Keratinocyte (primary cell): Measurements from ENCODE around the gene ACTR1B. TPM values are rescaled to one million over a fixed set of nuclear protein-coding genes. Genes with fewer than 3 reads are reported as not detected.

Source experiments
- DNase-seq: peaks from one replicate; pipeline ENCODE4 v3.0.0-alpha.2; 2011; ENCODE audit warnings: low read depth, missing footprints, low spot score
- FAIRE-seq: peaks from 2 replicates; lab custom pipeline; 2011; peaks lifted over from hg19 to GRCh38; lab: Jason Lieb, UNC
- H2AFZ ChIP-seq: 2 replicates; pipeline ENCODE4 v1.6.0; 2012; ENCODE audit warnings: low read length, control low read depth, inconsistent platforms; ENCODE audit not compliant: control insufficient read depth
- H3K27ac ChIP-seq: 2 replicates; pipeline ENCODE4 v1.5.1; 2011; ENCODE audit warnings: low read length; ENCODE audit not compliant: control insufficient read depth, insufficient read depth
- H3K27me3 ChIP-seq: 3 replicates; pipeline ENCODE4 v1.6.0; 2011; ENCODE audit warnings: low read length; ENCODE audit not compliant: control insufficient read depth, insufficient read depth; ENCODE audit errors: extremely low read depth
- H3K36me3 ChIP-seq, 2 experiments: 2 replicates in 1 of 2; 3 replicates in 1 of 2; pipeline ENCODE4 v1.5.1; 2011; ENCODE audit warnings: low read length in 2 of 2, mild to moderate bottlenecking in 1 of 2; ENCODE audit not compliant: control insufficient read depth in 2 of 2, insufficient read depth in 2 of 2; ENCODE audit errors: extremely low read depth in 1 of 2
- H3K4me1 ChIP-seq: 3 replicates; pipeline ENCODE4 v1.5.1; 2011; ENCODE audit warnings: low read length; ENCODE audit not compliant: control insufficient read depth, insufficient read depth; ENCODE audit errors: extremely low read depth
- H3K4me2 ChIP-seq: 3 replicates; pipeline ENCODE4 v1.6.0; 2011; ENCODE audit warnings: low read depth, low read length; ENCODE audit not compliant: control insufficient read depth, insufficient read depth; ENCODE audit errors: extremely low read depth
- H3K4me3 ChIP-seq, 3 experiments: fragments of 200-600 bp in 1 of 3; sonication (generic) in 1 of 3; 2 replicates in 2 of 3; 3 replicates in 1 of 3; pipeline ENCODE4 v1.5.1; 2011 to 2016; ENCODE audit warnings: low read length in 3 of 3, mild to moderate bottlenecking in 3 of 3, control low read depth in 2 of 3, inconsistent platforms in 1 of 3, low read depth in 1 of 3, mixed read lengths in 1 of 3, mixed run types in 1 of 3, moderate library complexity in 1 of 3; ENCODE audit not compliant: control insufficient read depth in 2 of 3, insufficient read depth in 2 of 3; ENCODE audit errors: extremely low read depth in 1 of 3
- H3K79me2 ChIP-seq: 2 replicates; pipeline ENCODE4 v1.6.0; 2012; ENCODE audit warnings: low read length; ENCODE audit not compliant: control insufficient read depth, insufficient read depth
- H3K9ac ChIP-seq: 3 replicates; pipeline ENCODE4 v1.6.0; 2011; ENCODE audit warnings: low read length; ENCODE audit not compliant: control insufficient read depth, insufficient read depth; ENCODE audit errors: extremely low read depth
- H3K9me1 ChIP-seq: 3 replicates; pipeline ENCODE4 v1.6.0; 2011; ENCODE audit warnings: low read length; ENCODE audit not compliant: control insufficient read depth, insufficient read depth; ENCODE audit errors: extremely low read depth
- H3K9me3 ChIP-seq: 2 replicates; pipeline ENCODE4 v1.5.1; 2012; ENCODE audit warnings: low read depth, low read length; ENCODE audit not compliant: control insufficient read depth
- H4K20me1 ChIP-seq: 3 replicates; pipeline ENCODE4 v1.6.0; 2011; ENCODE audit warnings: low read length; ENCODE audit not compliant: control insufficient read depth, insufficient read depth; ENCODE audit errors: extremely low read depth
- CTCF ChIP-seq, 3 experiments: IDR thresholded peaks in 1 of 3; conservative IDR thresholded peaks in 1 of 3; optimal IDR thresholded peaks in 1 of 3; 2 replicates in 2 of 3; 3 replicates in 1 of 3; pipeline versions ENCODE3 to v1.5.1; 2011; ENCODE audit warnings: low read length in 3 of 3, mild to moderate bottlenecking in 3 of 3, moderate library complexity in 2 of 3, control low read depth in 1 of 3, inconsistent platforms in 1 of 3; ENCODE audit not compliant: insufficient read depth in 2 of 3; ENCODE audit errors: extremely low read depth in 1 of 3
- EZH2 ChIP-seq: IDR thresholded peaks from one replicate; pipeline ENCODE4 v1.6.1; 2012; ENCODE audit warnings: inconsistent platforms, mild to moderate bottlenecking, low read length, moderate library complexity
- dilution Hi-C: fragments of 300-500 bp; cut with MboI; formaldehyde crosslinking; loops from one replicate; pipeline ENCODE4 v1.7.0; 2020; ENCODE audit warnings: low sequenced_read_pairs; ENCODE audit not compliant: extremely low pct_ligation_motif_present
- polyA plus RNA-seq, 5 experiments: library from polyadenylated mRNA; depleted of rRNA in 3 of 5; stranded (reverse) in 3 of 5; stranded (forward) in 1 of 5; unstranded in 1 of 5; fragments of >200 nt; gene quantifications; 1 replicate in 1 of 5; 2 replicates in 3 of 5; 3 replicates in 1 of 5; pipeline versions ENCODE4 v1.2.1 to v1.2.3, GENCODE V29; 2011 to 2012; ENCODE audit warnings: missing spikeins in 2 of 5, low read depth in 1 of 5, low replicate concordance in 1 of 5

ACTR1B gene
- polyA plus RNA-seq, 1 donor (not counting 4 experiments of a cell fraction or from before 2014, with no cell fraction given), result 20.6 TPM

DNA sequence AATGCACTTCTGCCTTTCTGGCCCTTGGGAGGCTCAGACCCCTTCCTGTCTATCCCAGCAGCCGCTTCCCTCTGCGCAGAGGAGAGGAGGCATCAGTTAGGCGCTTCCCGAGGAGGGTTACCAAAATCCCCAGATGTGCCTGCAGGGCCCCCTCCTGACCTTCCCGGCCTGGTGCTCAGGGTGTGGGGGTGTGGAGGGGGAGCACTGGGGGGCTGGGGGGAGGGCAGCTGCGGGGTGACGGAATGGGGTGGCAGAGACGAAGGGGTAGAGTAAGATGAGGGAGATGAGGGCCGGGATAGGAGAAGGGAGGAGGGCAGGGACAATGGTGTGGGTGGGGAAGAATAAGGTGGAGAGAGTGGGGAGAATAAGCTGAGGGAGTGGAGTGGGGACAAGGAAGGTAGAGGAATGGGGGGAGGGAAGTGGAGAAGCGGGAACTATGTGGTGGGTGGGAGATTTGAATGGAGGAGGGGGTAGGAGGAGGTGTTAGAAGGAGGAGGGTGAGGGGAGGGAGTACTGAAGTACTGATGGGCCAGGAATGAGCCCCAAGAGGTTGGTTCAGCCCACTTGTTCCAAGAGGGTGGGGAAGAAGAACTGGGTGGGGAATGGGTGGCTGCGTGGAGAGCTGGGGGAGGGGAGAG, 43.0 kb upstream of the ACTR1B start:
- DNase-seq (no peak), FAIRE-seq (no peak)
- Histone ChIP-seq H3K36me3 (no peaks in the 10 kb centered on the region), H3K4me2 (no peak overlapping the region), H3K9me3 (no peaks in the 10 kb centered on the region), H3K9me1 (no peaks in the 10 kb centered on the region), H3K27me3 (peaks cover 4% of the 10 kb centered on the region), H3K27ac (no peak overlapping the region), H2AFZ (no peak overlapping the region), H3K9ac (no peak overlapping the region), H3K4me3 (no peak overlapping the region), H3K79me2 (no peaks in the 10 kb centered on the region), H4K20me1 (no peaks in the 10 kb centered on the region), H3K4me1 (no peaks in the 10 kb centered on the region)
- no peak for TF ChIP-seq EZH2
- TF ChIP-seq CTCF (optimal IDR thresholded peaks at IDR 0.05 in 1 of 3, IDR thresholded peaks at IDR 0.05 in 1 of 3, conservative IDR thresholded peaks at IDR 0.05 in 1 of 3; ENCODE audit: extremely low read depth in 1 of 3, insufficient read depth in 2 of 3, low read length in 3 of 3), result no peak
- dilution Hi-C loops, result no loop called here

GRCh38 chr2:97706112-97706511, 42.3 kb upstream of the ACTR1B start:
- FAIRE-seq (no peak), DNase-seq (no peak)
- no peak overlapping the region for H3K4me2 ChIP-seq
- no peak overlapping the region for H2AFZ ChIP-seq
- dilution Hi-C loops, result no loop called here
- no peak overlapping the region for H3K9ac ChIP-seq
- H4K20me1 ChIP-seq, result no peaks in the 10 kb centered on the region
- no peaks in the 10 kb centered on the region for H3K4me1 ChIP-seq
- no peaks in the 10 kb centered on the region for H3K79me2 ChIP-seq
- no peak overlapping the region for H3K4me3 ChIP-seq
- no peaks in the 10 kb centered on the region for H3K36me3 ChIP-seq
- no peaks in the 10 kb centered on the region for H3K9me1 ChIP-seq
- H3K9me3 ChIP-seq, result no peaks in the 10 kb centered on the region
- no peak overlapping the region for H3K27ac ChIP-seq
- H3K27me3 ChIP-seq, result no peaks in the 10 kb centered on the region
- TF ChIP-seq CTCF (optimal IDR thresholded peaks at IDR 0.05 in 1 of 3, IDR thresholded peaks at IDR 0.05 in 1 of 3, conservative IDR thresholded peaks at IDR 0.05 in 1 of 3; ENCODE audit: extremely low read depth in 1 of 3, insufficient read depth in 2 of 3, low read length in 3 of 3) (no peak), EZH2 (no peak)
